Right lobe of liver (tissue), 6 donors: Measurements from ENCODE around the gene LOXL1. TPM values are rescaled to one million over a fixed set of nuclear protein-coding genes. Genes with fewer than 3 reads are reported as not detected.
A peak's percentile ranks its signal among the peaks of the same experiment; 100 is the strongest.

ENCODE experiments used
- ATAC-seq, 4 donors: fragments of 200-7000 bp; cut with Tn5 transposase; one replicate each; pipeline ENCODE4 v1.9.1; 2020; ENCODE audit warnings: mild to moderate bottlenecking in 4 of 4, moderate library complexity in 4 of 4
- DNase-seq, 3 donors: peaks; one replicate each; pipeline ENCODE4 v3.0.0-alpha.2; 2020
- H3K27ac ChIP-seq, 3 donors: fragments of 200-600 bp; one replicate each; pipeline ENCODE4 v1.8.0; 2022
- H3K27me3 ChIP-seq, 2 donors: fragments of 200-600 bp; one replicate each; pipeline ENCODE4 v1.8.0; 2022
- H3K36me3 ChIP-seq, 4 donors: fragments of 200-600 bp; sonication (generic) in 1 of 4; one replicate each; pipeline versions ENCODE4 v1.5.1 to v1.8.0; 2017 to 2022; ENCODE audit warnings: control low read depth in 1 of 4
- H3K4me1 ChIP-seq, 4 donors: fragments of 200-600 bp; sonication (generic) in 1 of 4; one replicate each; pipeline versions ENCODE4 v1.5.1 to v1.8.0; 2017 to 2022; ENCODE audit warnings: control low read depth in 1 of 4
- H3K4me3 ChIP-seq, 3 donors: fragments of 200-600 bp; one replicate each; pipeline ENCODE4 v1.8.0; 2022
- H3K9me3 ChIP-seq, 4 donors: fragments of 200-600 bp; sonication (generic) in 1 of 4; one replicate each; pipeline versions ENCODE4 v1.5.1 to v1.8.0; 2017 to 2022; ENCODE audit warnings: control low read depth in 1 of 4
- CTCF ChIP-seq, 4 donors: fragments of 200-600 bp in 3 of 4; fragments of 450-650 bp in 1 of 4; IDR thresholded peaks; one replicate each; pipeline versions ENCODE4 v1.5.1 to v1.8.0; 2016 to 2022; ENCODE audit warnings: antibody characterized with exemption in 4 of 4, mild to moderate bottlenecking in 2 of 4
- POLR2A ChIP-seq: fragments of 450-650 bp; IDR thresholded peaks from one replicate; pipeline ENCODE4 v1.6.1; 2017; ENCODE audit warnings: antibody characterized with exemption, mild to moderate bottlenecking
- WGBS: methylation state at CpG from one replicate; pipeline ENCODE4 v1.1.6; 2018; ENCODE audit warnings: low coverage, low lambda C conversion rate; ENCODE audit not compliant: insufficient coverage; ENCODE audit errors: missing lambda C conversion rate; 5-methylcytosine and 5-hydroxymethylcytosine counted together
- intact Hi-C, 2 donors: fragments of 100-400 bp; cut with DNase I; formaldehyde crosslinking; loops; one replicate each; pipeline versions ENCODE4 v1.11.2 to v1.14.1; 2022
- total RNA-seq, 6 experiments: library from RNA; depleted of rRNA in 2 of 6; stranded (reverse); fragments of >200 nt in 2 of 6; fragmentation: NEBNext Ultra II Directional in 3 of 6; extraction: Animal tissue kit (Norgen Biotek cat#: 25700) in 3 of 6; gene quantifications; one replicate each; pipeline versions ENCODE4 v1.1.0 to v1.2.4, GENCODE V29; 2016 to 2023
- donor health status: DM: no; HTN: yes; CAD: no.
- donor health status: DM: no; HTN: no; CAD: no.
- donor health status: DM: no; HTN: no; CAD: no.
- donor health status: DM: no; HTN: yes; CAD: no.
- donor health status: DM: no; HTN: yes; CAD: no.

Gene LOXL1
- total RNA-seq, 6 experiments from 2014 or later = 0.29 to 2.3 (median 0.83) TPM

- intact Hi-C loops = no loop called here
- Histone ChIP-seq H3K27me3 (peaks cover 0 to 3% of the 10 kb centered on the region in 2 donors), H3K4me1 (no peaks in the 10 kb centered on the region), H3K36me3 (no peaks in the 10 kb centered on the region), H3K27ac (no peak overlapping the region), H3K4me3 (no peak overlapping the region), H3K9me3 (no peaks in the 10 kb centered on the region)
- DNase-seq (no peak), ATAC-seq (no peak)
- WGBS = 47% methylated on average over 3 of the region's 6 CpGs
- TF ChIP-seq CTCF (IDR thresholded peaks at IDR 0.05) (no peak), POLR2A (no peak)
Observed at GRCh38 chr15:73932381-73933191, 6.3 kb downstream of the LOXL1 start.

GRCh38 chr15:73934281-73934680, 8.0 kb downstream of the LOXL1 start:
- no peak for TF ChIP-seq POLR2A
- DNase-seq (peak in 1 of 3 donors; percentile 26), ATAC-seq (no peak)
- no peaks in the 10 kb centered on the region for H3K4me1 ChIP-seq
- no peaks in the 10 kb centered on the region for H3K36me3 ChIP-seq
- 55% methylated on average over 4 of the region's 7 CpGs for WGBS
- intact Hi-C loops = no loop called here
- no peaks in the 10 kb centered on the region for H3K9me3 ChIP-seq
- no peak overlapping the region for H3K4me3 ChIP-seq
- no peaks in the 10 kb centered on the region for H3K27me3 ChIP-seq
- H3K27ac ChIP-seq = no peak overlapping the region

- H3K36me3 ChIP-seq = no peaks in the 10 kb centered on the region
- no peak for DNase-seq
- WGBS = no CpG with 5 or more reads among the region's 4 CpGs
- no peak overlapping the region for H3K4me3 ChIP-seq
- no peak for TF ChIP-seq CTCF (IDR thresholded peaks at IDR 0.05)
- intact Hi-C loops = no loop called here
- H3K9me3 ChIP-seq = no peaks in the 10 kb centered on the region
- H3K4me1 ChIP-seq = peaks cover 0 to 8% (median 0%) of the 10 kb centered on the region in 4 donors
- no peak for ATAC-seq
- no peak overlapping the region for H3K27ac ChIP-seq
- H3K27me3 ChIP-seq = no peaks in the 10 kb centered on the region
Observed at GRCh38 chr15:73935547-73935946, 9.3 kb downstream of the LOXL1 start.

- 39% methylated on average over 2 of the region's 5 CpGs for WGBS
- H3K9me3 ChIP-seq = no peaks in the 10 kb centered on the region
- intact Hi-C loops = no loop called here
- no peaks in the 10 kb centered on the region for H3K27me3 ChIP-seq
- TF ChIP-seq POLR2A (no peak), CTCF (IDR thresholded peaks at IDR 0.05) (no peak)
- no peak overlapping the region for H3K27ac ChIP-seq
- DNase-seq = peak in 1 of 3 donors; percentile 24
- H3K4me1 ChIP-seq = peaks cover 0 to 12% (median 0%) of the 10 kb centered on the region in 4 donors
- no peak overlapping the region for H3K4me3 ChIP-seq
- no peaks in the 10 kb centered on the region for H3K36me3 ChIP-seq
- peak in 1 of 4 donors; percentile 9 for ATAC-seq
Observed at GRCh38 chr15:73936181-73936580, 9.9 kb downstream of the LOXL1 start.

GRCh38 chr15:73936588-73937290, 10.5 kb downstream of the LOXL1 start:
- intact Hi-C loops = no loop called here
- 36% methylated on average over 8 of the region's 12 CpGs for WGBS
- Histone ChIP-seq H3K27me3 (no peaks in the 10 kb centered on the region), H3K27ac (no peak overlapping the region), H3K4me1 (peaks cover 0 to 12% (median 0%) of the 10 kb centered on the region in 4 donors), H3K9me3 (no peaks in the 10 kb centered on the region), H3K4me3 (no peak overlapping the region), H3K36me3 (no peaks in the 10 kb centered on the region)
- ATAC-seq = no peak
- DNase-seq = peak in 1 of 3 donors; percentile 17
- TF ChIP-seq POLR2A (no peak), CTCF (IDR thresholded peaks at IDR 0.05) (no peak)
